SU-DHL-6 (cell line): ENCODE measurements around the gene PRKD2.

ENCODE experiments used
- EZH2phosphoT487 ChIP-seq: fragments of 200-600 bp; sonication (generic), shearing (Covaris generic); conservative IDR thresholded peaks from 2 replicates; pipeline ENCODE4 v1.6.1; 2018; ENCODE audit warnings: mild to moderate bottlenecking, antibody characterized with exemption, low read length, moderate library complexity, mixed read lengths
- TF ChIP-seq, protein P1 (sequence below): fragments of 200-600 bp; sonication (generic); IDR thresholded peaks from one replicate; pipeline ENCODE4 v1.5.1; 2017; ENCODE audit warnings: antibody characterized with exemption, mild to moderate bottlenecking, low read length, moderate library complexity; ENCODE audit not compliant: insufficient read depth, poor library complexity, severe bottlenecking

DNA sequence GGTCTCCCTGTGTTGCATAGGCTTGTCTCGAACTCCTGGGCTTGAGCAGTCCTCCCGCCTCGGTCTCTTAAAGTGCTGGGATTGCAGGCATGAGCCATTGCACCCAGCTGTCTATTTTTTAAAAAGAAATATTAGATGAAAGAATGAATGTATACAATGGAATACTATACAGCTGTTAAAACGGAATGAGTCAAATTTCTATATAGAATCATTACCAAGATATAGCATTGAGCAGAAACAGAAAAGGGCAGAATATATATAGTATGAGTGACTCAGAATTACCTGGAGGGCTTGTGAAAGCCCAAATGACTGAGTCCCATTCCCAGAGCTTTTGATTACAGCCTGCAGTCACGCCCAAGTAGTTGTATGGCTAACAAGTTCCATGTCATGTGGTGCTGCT, 60.4 kb downstream of the PRKD2 start:
- TF ChIP-seq, protein P1, sequence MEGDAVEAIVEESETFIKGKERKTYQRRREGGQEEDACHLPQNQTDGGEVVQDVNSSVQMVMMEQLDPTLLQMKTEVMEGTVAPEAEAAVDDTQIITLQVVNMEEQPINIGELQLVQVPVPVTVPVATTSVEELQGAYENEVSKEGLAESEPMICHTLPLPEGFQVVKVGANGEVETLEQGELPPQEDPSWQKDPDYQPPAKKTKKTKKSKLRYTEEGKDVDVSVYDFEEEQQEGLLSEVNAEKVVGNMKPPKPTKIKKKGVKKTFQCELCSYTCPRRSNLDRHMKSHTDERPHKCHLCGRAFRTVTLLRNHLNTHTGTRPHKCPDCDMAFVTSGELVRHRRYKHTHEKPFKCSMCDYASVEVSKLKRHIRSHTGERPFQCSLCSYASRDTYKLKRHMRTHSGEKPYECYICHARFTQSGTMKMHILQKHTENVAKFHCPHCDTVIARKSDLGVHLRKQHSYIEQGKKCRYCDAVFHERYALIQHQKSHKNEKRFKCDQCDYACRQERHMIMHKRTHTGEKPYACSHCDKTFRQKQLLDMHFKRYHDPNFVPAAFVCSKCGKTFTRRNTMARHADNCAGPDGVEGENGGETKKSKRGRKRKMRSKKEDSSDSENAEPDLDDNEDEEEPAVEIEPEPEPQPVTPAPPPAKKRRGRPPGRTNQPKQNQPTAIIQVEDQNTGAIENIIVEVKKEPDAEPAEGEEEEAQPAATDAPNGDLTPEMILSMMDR, result no peak
- TF ChIP-seq EZH2phosphoT487, result no peak
